ENCODE data around the gene ARHGEF10L.

Gene ARHGEF10L

DNA sequence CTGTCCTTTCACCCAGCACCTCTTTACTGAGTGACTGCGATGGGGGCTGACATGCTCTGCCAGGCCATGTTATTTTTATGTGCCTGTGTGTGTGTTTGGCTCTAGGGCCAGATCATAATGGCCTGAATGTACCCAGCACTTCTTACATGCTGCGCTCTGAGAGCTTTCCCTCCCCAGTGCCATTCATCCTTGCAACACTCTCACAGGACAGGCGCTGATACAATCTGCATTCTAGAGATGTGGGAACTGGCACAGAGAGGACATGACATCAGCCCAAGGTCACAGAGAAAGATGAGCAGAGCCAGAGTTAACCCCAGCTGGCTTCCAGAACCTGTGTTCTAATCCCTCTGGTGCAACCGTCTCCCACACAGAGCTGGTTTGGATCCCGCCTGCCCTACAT lies 54.5 kb downstream of the ARHGEF10L start:
- H3K27ac ChIP-seq (ENCODE audit: extremely low read depth, low read depth, low read length) = no peak overlapping the region
- TF ChIP-seq ZFP37 (tag by site-specific recombination; IDR thresholded peaks at IDR 0.05) (no peak), SCRT2 (tag by site-specific recombination; IDR thresholded peaks at IDR 0.05) (no peak), ZNF555 (tag by site-specific recombination; conservative IDR thresholded peaks at IDR 0.05) (no peak), ZNF837 (tag by site-specific recombination; IDR thresholded peaks at IDR 0.05) (no peak), ZNF202 (tag by site-specific recombination; IDR thresholded peaks at IDR 0.05; ENCODE audit: borderline replicate concordance) (no peak), ZNF341 (tag by site-specific recombination; IDR thresholded peaks at IDR 0.05; ENCODE audit: low read depth) (no peak), ZFHX2 (tag by site-specific recombination; conservative IDR thresholded peaks at IDR 0.05) (no peak), KLF16 (tag by site-specific recombination; IDR thresholded peaks at IDR 0.05) (no peak), ZNF501 (tag by site-specific recombination; IDR thresholded peaks at IDR 0.05) (no peak), ZNF121 (tag by site-specific recombination; IDR thresholded peaks at IDR 0.05) (no peak), ZNF433 (tag by site-specific recombination; IDR thresholded peaks at IDR 0.05; ENCODE audit: low read depth) (no peak), ZNF621 (tag by site-specific recombination; IDR thresholded peaks at IDR 0.05) (no peak), YY1 (tag by site-specific recombination; IDR thresholded peaks at IDR 0.05) (no peak), ZNF843 (tag by site-specific recombination; IDR thresholded peaks at IDR 0.05) (no peak), GLIS1 (tag by site-specific recombination; IDR thresholded peaks at IDR 0.05) (no peak), ZNF311 (tag by site-specific recombination; IDR thresholded peaks at IDR 0.05; ENCODE audit: borderline replicate concordance) (no peak)
- TF ChIP-seq, protein P1, sequence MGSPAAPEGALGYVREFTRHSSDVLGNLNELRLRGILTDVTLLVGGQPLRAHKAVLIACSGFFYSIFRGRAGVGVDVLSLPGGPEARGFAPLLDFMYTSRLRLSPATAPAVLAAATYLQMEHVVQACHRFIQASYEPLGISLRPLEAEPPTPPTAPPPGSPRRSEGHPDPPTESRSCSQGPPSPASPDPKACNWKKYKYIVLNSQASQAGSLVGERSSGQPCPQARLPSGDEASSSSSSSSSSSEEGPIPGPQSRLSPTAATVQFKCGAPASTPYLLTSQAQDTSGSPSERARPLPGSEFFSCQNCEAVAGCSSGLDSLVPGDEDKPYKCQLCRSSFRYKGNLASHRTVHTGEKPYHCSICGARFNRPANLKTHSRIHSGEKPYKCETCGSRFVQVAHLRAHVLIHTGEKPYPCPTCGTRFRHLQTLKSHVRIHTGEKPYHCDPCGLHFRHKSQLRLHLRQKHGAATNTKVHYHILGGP (tag by site-specific recombination; IDR thresholded peaks at IDR 0.05) = no peak
- H3K9me3 ChIP-seq (ENCODE audit: control insufficient read depth, insufficient read depth, low read depth, low read length) = no peaks in the 10 kb centered on the region
- ChIA-PET CTCF (interaction anchor here (1.2 kb wide), 1 partner anchor 13 kb away, joined by 3 read pairs; no protein-coding TSS in a partner anchor), POLR2A (no interaction called here)
- no peak overlapping the region for H3K4me3 ChIP-seq (ENCODE audit: low read depth, low read length)
- peaks cover 0 to 4% of the 10 kb centered on the region in 2 experiments; a peak in 1 of 3 replicates for H3K36me3 ChIP-seq (ENCODE audit: control insufficient read depth in 2 of 2, insufficient read depth in 1 of 2, low read length in 2 of 2)
- H3K4me1 ChIP-seq (ENCODE audit: control insufficient read depth, insufficient read depth, low read length) = peaks cover 24% of the 10 kb centered on the region

DNA sequence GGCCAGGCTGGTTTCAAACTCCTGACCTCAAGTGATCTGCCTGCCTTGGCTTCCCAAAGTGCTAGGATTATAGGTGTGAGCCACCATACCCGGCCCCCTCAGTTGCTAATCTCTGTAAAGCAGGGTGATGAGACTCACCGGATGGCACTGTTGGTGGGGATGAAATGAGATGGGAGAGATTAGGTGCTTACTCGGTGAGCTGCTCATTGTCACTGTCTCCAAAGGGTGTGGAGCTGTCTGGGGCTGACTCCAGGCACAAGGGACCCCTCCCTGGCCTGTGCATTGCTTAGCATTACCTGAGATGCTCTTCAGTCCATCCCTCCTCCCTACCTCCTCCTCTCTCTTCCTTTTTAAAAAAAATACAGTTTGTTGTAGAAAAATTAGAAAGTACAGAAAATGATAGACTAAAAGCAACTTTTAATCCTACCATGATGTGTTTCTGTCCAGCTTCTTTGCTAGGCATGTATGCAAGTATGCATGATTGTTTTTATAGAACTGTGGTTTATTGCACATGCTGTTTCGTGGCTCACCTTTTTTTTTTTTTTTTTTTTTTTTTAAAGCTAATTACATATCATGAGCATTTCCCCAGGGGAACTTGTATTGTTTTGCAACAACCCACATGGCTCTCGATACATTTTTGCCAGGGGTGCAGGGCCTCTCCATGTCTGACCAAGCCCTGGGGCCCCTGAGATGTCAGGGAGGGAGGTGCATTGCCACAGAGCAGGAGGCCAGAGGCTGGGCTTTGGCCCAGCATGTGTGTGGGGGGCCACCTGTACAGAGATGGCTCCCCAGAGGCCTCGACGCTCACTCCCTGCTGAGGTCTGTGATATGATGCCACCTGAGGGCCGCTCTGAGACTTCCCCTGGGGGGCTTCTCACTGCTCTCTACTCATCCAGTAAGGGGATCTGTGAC lies 55.4 kb downstream of the ARHGEF10L start:
- CTCF ChIA-PET = interaction anchor here (1.2 to 4.0 kb wide), 4 partner anchors 7 to 12 kb away, joined by 3 to 33 read pairs (median 4); no protein-coding TSS in a partner anchor
- H3K36me3 ChIP-seq (ENCODE audit: control insufficient read depth in 2 of 2, insufficient read depth in 1 of 2, low read length in 2 of 2) = peaks cover 0 to 4% of the 10 kb centered on the region in 2 experiments; a peak in 1 of 3 replicates
- POLR2A ChIA-PET = interaction anchor here (0.5 to 0.6 kb wide), 3 partner anchors 57 to 308 kb away, joined by 3 to 5 read pairs (median 3); no protein-coding TSS in a partner anchor
- H3K9me3 ChIP-seq (ENCODE audit: control insufficient read depth, insufficient read depth, low read depth, low read length) = no peaks in the 10 kb centered on the region
- H3K4me3 ChIP-seq (ENCODE audit: low read depth, low read length) = no peak overlapping the region
- H3K27ac ChIP-seq (ENCODE audit: extremely low read depth, low read depth, low read length) = no peak overlapping the region; the same call in 1 of the 2 replicates
- peaks cover 24% of the 10 kb centered on the region for H3K4me1 ChIP-seq (ENCODE audit: control insufficient read depth, insufficient read depth, low read length)
- TF ChIP-seq ZBTB20 (tag by site-specific recombination; IDR thresholded peaks at IDR 0.05) = peak; percentile 63; the same call in 1 of the 2 replicates
- TF ChIP-seq GLIS1 (tag by site-specific recombination; IDR thresholded peaks at IDR 0.05) = peak; percentile 99
- no peak for TF ChIP-seq KLF1 (tag by site-specific recombination; IDR thresholded peaks at IDR 0.05)
- TF ChIP-seq, protein P2, sequence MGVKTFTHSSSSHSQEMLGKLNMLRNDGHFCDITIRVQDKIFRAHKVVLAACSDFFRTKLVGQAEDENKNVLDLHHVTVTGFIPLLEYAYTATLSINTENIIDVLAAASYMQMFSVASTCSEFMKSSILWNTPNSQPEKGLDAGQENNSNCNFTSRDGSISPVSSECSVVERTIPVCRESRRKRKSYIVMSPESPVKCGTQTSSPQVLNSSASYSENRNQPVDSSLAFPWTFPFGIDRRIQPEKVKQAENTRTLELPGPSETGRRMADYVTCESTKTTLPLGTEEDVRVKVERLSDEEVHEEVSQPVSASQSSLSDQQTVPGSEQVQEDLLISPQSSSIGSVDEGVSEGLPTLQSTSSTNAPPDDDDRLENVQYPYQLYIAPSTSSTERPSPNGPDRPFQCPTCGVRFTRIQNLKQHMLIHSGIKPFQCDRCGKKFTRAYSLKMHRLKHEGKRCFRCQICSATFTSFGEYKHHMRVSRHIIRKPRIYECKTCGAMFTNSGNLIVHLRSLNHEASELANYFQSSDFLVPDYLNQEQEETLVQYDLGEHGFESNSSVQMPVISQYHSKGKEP (tag by site-specific recombination; IDR thresholded peaks at IDR 0.05) = peak; percentile 80
- TF ChIP-seq, protein P3, sequence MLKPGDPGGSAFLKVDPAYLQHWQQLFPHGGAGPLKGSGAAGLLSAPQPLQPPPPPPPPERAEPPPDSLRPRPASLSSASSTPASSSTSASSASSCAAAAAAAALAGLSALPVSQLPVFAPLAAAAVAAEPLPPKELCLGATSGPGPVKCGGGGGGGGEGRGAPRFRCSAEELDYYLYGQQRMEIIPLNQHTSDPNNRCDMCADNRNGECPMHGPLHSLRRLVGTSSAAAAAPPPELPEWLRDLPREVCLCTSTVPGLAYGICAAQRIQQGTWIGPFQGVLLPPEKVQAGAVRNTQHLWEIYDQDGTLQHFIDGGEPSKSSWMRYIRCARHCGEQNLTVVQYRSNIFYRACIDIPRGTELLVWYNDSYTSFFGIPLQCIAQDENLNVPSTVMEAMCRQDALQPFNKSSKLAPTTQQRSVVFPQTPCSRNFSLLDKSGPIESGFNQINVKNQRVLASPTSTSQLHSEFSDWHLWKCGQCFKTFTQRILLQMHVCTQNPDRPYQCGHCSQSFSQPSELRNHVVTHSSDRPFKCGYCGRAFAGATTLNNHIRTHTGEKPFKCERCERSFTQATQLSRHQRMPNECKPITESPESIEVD (tag by site-specific recombination; IDR thresholded peaks at IDR 0.05) = no peak; the same call in 1 of the 2 replicates
- TF ChIP-seq, protein P4, sequence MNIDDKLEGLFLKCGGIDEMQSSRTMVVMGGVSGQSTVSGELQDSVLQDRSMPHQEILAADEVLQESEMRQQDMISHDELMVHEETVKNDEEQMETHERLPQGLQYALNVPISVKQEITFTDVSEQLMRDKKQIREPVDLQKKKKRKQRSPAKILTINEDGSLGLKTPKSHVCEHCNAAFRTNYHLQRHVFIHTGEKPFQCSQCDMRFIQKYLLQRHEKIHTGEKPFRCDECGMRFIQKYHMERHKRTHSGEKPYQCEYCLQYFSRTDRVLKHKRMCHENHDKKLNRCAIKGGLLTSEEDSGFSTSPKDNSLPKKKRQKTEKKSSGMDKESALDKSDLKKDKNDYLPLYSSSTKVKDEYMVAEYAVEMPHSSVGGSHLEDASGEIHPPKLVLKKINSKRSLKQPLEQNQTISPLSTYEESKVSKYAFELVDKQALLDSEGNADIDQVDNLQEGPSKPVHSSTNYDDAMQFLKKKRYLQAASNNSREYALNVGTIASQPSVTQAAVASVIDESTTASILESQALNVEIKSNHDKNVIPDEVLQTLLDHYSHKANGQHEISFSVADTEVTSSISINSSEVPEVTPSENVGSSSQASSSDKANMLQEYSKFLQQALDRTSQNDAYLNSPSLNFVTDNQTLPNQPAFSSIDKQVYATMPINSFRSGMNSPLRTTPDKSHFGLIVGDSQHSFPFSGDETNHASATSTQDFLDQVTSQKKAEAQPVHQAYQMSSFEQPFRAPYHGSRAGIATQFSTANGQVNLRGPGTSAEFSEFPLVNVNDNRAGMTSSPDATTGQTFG (tag by site-specific recombination; IDR thresholded peaks at IDR 0.05; ENCODE audit: borderline replicate concordance) = no peak
- no peak for TF ChIP-seq IKZF3 (tag by site-specific recombination; IDR thresholded peaks at IDR 0.05)
- TF ChIP-seq, protein P5, sequence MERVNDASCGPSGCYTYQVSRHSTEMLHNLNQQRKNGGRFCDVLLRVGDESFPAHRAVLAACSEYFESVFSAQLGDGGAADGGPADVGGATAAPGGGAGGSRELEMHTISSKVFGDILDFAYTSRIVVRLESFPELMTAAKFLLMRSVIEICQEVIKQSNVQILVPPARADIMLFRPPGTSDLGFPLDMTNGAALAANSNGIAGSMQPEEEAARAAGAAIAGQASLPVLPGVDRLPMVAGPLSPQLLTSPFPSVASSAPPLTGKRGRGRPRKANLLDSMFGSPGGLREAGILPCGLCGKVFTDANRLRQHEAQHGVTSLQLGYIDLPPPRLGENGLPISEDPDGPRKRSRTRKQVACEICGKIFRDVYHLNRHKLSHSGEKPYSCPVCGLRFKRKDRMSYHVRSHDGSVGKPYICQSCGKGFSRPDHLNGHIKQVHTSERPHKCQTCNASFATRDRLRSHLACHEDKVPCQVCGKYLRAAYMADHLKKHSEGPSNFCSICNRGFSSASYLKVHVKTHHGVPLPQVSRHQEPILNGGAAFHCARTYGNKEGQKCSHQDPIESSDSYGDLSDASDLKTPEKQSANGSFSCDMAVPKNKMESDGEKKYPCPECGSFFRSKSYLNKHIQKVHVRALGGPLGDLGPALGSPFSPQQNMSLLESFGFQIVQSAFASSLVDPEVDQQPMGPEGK (tag by site-specific recombination; IDR thresholded peaks at IDR 0.05) = peak; percentile 45
- no peak for TF ChIP-seq ZNF433 (tag by site-specific recombination; IDR thresholded peaks at IDR 0.05; ENCODE audit: low read depth)
- no peak for TF ChIP-seq MYNN (tag by site-specific recombination; IDR thresholded peaks at IDR 0.05; ENCODE audit: borderline replicate concordance)
